Measurements from ENCODE around the gene CDH5.

The CDH5 gene

GRCh38 chr16:66373667-66374066 is 7.2 kb downstream of the CDH5 start:
- no peak for DNase-seq

DNA sequence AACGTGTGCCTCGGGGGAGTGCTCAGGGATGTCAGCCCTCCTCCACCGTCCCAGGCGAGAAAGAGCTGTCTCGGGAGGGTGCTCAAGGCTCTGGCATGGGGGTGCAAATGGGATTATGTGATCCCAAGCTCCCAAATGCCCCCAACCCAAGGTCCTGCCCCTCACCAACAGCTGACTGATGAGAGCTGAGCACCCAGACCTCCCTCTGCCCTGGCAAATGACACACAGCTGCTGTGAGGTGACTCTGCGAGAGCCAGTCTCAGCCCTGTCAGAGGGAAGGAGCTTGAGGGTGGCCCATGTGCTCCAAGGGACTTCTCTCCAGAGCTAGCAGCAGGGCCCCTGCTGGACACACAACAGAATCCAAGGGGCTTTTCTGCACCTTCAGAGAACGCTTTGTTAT is 7.7 kb downstream of the CDH5 start:
- DNase-seq: no peak

DNA sequence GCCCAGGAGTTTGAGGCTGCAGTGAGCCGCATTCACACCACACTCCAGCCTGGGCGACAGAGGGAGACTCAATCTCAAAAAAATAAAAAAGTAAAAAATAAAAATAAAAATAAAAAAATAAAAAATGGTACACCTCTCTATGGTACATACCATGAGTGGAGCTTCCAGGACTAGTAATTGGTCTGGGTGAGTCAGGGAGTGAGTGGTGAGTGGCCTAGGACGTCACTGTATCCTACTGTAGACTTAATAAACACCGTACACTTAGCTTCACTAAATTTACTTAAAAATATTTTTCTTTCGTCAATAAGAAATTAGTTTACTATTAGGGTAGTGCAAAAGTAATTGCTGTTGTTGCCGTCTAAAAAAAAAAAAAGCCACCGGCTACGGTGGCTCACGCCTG is 9.0 kb downstream of the CDH5 start:
- DNase-seq: no peak

GRCh38 chr16:66376114-66376513 is 9.6 kb downstream of the CDH5 start:
- DNase-seq: no peak

GRCh38 chr16:66376577-66377305 is 10.2 kb downstream of the CDH5 start:
- DNase-seq: no peak

GRCh38 chr16:66377324-66377723 is 10.8 kb downstream of the CDH5 start:
- no peak for DNase-seq

- DNase-seq: no peak
Measured at GRCh38 chr16:66378741-66379570, 12.5 kb downstream of the CDH5 start.

DNA sequence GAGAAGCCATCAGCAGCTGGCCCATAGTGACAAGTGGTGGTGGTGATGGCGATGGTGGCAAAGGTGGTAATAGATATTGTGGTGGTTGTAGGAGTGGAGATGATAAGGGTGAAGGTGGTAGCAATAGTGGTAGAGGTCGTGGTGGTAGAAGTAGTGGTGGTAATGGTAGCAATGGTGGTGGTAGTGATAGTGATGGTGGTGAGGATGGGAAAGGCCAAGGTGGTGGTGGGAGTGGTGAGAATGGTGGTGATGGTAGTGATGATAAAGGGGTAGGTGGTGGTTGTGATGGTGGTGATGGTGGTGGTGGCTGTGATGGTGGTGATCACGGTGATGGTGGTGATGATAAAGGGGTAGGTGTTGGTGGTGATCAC is 13.1 kb downstream of the CDH5 start:
- DNase-seq: no peak

- no peak for DNase-seq
Measured at GRCh38 chr16:66380421-66380820, 13.9 kb downstream of the CDH5 start.

DNA sequence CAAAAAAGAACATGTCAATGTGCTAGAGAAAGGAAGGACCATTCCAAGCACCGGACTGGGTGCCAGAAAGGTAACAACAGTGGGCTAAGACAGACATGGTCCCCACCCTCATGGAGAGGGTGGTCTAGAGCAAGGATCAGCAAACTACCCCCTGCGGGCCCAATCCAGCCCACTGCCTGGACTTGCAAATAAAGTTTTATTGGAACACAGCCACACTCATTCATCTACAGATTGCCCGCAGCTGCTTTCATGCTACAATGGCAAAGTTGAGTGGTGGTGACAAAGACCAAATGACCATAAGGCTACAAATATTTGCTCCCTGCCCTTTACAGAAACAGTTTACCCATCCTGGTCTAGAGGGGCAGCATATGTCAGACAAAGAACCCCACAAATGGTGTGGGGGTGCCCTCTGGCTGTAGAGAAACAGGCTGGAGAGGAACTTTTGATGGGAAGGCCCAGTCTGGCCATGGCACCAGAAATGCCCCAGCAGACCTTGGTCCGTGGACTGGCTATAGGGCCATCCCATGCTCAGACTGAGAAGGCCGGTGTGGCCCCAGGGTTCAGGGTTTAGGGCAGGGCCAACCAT is 15.2 kb downstream of the CDH5 start:
- no peak for DNase-seq

GRCh38 chr16:66382171-66382965 is 15.9 kb downstream of the CDH5 start:
- DNase-seq: no peak

- DNase-seq: no peak
Measured at GRCh38 chr16:66382966-66383299, 16.4 kb downstream of the CDH5 start.

- DNase-seq: no peak
Measured at GRCh38 chr16:66383551-66383950, 17.1 kb downstream of the CDH5 start.

- DNase-seq: no peak
Measured at GRCh38 chr16:66385415-66385814, 18.9 kb downstream of the CDH5 start.

DNA sequence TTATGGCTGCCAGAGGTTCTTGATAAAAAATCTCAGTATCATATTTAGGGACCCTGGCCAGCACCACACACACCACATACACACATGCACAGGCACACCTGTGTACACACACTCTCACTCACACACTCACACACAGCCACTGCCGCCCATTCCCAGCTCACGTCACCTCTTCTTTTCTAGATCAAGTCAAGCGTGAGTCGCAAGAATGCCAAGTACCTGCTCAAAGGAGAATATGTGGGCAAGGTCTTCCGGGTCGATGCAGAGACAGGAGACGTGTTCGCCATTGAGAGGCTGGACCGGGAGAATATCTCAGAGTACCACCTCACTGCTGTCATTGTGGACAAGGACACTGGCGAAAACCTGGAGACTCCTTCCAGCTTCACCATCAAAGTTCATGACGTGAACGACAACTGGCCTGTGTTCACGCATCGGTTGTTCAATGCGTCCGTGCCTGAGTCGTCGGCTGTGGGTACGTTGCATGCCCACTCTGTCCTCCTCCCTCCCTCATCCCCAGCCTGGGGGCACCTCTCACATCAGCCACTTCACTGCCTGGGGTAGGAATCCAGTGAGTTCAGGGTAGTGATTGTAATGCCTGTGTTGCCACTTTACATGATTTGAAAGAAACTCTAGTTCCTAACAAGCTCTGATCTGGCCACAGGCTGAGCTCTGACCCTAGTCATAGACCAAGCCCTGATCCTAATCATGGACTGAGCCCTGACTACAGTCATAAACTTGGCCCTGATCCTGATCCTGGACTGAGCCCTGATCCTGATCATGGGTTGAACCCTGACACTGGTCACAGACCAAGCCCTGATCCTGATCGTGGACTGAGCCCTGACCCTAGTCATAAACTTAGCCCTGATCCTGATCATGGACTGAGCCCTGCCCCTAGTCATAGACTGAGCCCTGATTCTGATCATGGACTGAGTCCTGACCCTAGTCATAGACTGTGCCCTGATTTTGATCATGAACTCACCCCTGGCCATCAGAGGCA is 20.4 kb downstream of the CDH5 start:
- no peak for DNase-seq

DNA sequence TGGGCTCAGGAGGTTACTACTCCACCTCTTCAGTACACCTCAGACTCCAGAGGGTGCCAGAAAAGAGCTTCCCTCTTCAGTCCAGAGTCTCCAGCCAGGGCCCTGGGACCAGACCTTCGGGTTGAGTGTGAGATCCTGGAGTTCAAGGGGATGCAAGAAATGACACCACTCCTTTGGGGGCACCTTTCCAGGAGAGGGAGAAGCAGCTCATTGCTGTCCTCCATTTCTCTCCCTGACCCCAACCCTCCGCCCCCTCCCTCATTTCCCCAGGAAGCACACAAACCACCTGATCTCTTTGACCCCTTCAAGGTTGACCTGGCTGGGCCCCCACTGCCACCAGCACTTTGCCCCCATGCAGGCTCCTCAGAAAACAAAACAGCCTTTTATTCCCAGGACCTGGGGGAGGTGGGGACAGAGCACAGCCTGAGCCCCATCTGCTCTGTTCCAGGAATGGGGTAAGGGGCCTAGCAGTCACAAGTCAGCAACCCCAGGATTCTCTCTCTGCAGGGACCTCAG is 21.4 kb downstream of the CDH5 start:
- DNase-seq: no peak

- DNase-seq: no peak
Measured at GRCh38 chr16:66388350-66389139, 22.1 kb downstream of the CDH5 start.

- no peak for DNase-seq
Measured at GRCh38 chr16:66389256-66390176, 23.0 kb downstream of the CDH5 start.

Measured in right kidney (tissue), 1 donor.